ENCODE measurements around the gene NSD1. TPM values are rescaled to one million over a fixed set of nuclear protein-coding genes. Genes with fewer than 3 reads are reported as not detected.

The NSD1 gene
- polyA plus RNA-seq, 1 donor (not counting 4 experiments of a cell fraction or from before 2014, with no cell fraction given) = 13.6 TPM

DNA sequence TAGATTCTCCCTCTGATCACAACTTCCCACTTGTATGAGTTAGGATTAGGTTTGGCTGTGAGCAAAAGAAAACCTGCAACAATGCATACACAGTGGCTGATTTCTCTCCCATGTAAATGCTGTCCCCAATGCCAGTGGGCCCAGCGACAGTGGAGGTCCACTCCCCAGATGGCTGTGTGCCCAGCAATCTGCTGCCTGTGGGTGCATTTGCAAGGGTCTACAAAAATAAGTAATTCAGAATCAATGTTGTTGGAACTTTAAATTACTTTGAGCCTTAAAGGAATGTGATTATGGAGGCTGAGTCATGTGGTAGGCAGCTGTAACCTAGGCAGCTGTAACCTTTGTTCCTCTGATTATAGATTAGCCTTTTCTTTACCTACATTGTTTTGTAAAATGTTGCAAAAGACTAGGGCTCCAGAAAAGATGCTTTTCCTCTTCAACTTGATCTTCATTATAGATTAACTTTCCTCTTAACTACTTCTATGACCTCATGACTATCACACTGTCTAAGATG is 192.4 kb downstream of the NSD1 start:
- H3K4me1 ChIP-seq (ENCODE audit: control insufficient read depth, extremely low read depth, insufficient read depth, low read length) = peaks cover 9% of the 10 kb centered on the region
- peaks cover 6 to 18% of the 10 kb centered on the region in 2 experiments for H3K36me3 ChIP-seq (ENCODE audit: control insufficient read depth in 2 of 2, extremely low read depth in 1 of 2, insufficient read depth in 2 of 2, low read length in 2 of 2)
- H3K9ac ChIP-seq (ENCODE audit: control insufficient read depth, extremely low read depth, insufficient read depth, low read length) = no peak overlapping the region
- H3K27ac ChIP-seq (ENCODE audit: control insufficient read depth, insufficient read depth, low read length) = no peak overlapping the region
- H2AFZ ChIP-seq (ENCODE audit: control insufficient read depth, low read length) = no peak overlapping the region
- no peak for DNase-seq (ENCODE audit: low read depth, low spot score)
- H3K9me1 ChIP-seq (ENCODE audit: control insufficient read depth, extremely low read depth, insufficient read depth, low read length) = no peaks in the 10 kb centered on the region
- no peaks in the 10 kb centered on the region for H3K79me2 ChIP-seq (ENCODE audit: control insufficient read depth, insufficient read depth, low read length)
- H3K27me3 ChIP-seq (ENCODE audit: control insufficient read depth, extremely low read depth, insufficient read depth, low read length) = no peaks in the 10 kb centered on the region
- no peak overlapping the region for H3K4me3 ChIP-seq (ENCODE audit: control insufficient read depth in 2 of 3, extremely low read depth in 1 of 3, insufficient read depth in 2 of 3, low read depth in 1 of 3, low read length in 3 of 3)
- dilution Hi-C loops (cut with MboI; ENCODE audit: extremely low pct_ligation_motif_present, low sequenced_read_pairs) = no loop called here
- no peak for FAIRE-seq
- H4K20me1 ChIP-seq (ENCODE audit: control insufficient read depth, extremely low read depth, insufficient read depth, low read length) = no peaks in the 10 kb centered on the region
- TF ChIP-seq CTCF (optimal IDR thresholded peaks at IDR 0.05 in 1 of 3, IDR thresholded peaks at IDR 0.05 in 1 of 3, conservative IDR thresholded peaks at IDR 0.05 in 1 of 3; ENCODE audit: extremely low read depth in 1 of 3, insufficient read depth in 2 of 3, low read length in 3 of 3) (no peak), EZH2 (IDR thresholded peaks at IDR 0.05; ENCODE audit: low read length) (no peak)
- H3K4me2 ChIP-seq (ENCODE audit: control insufficient read depth, extremely low read depth, insufficient read depth, low read depth, low read length) = no peak overlapping the region
- H3K9me3 ChIP-seq (ENCODE audit: control insufficient read depth, low read depth, low read length) = no peaks in the 10 kb centered on the region

GRCh38 chr5:177327539-177328522 is 194.3 kb downstream of the NSD1 start:
- no peaks in the 10 kb centered on the region for H3K79me2 ChIP-seq (ENCODE audit: control insufficient read depth, insufficient read depth, low read length)
- no peak overlapping the region for H3K9ac ChIP-seq (ENCODE audit: control insufficient read depth, extremely low read depth, insufficient read depth, low read length)
- peaks cover 9% of the 10 kb centered on the region for H3K4me1 ChIP-seq (ENCODE audit: control insufficient read depth, extremely low read depth, insufficient read depth, low read length)
- dilution Hi-C loops (cut with MboI; ENCODE audit: extremely low pct_ligation_motif_present, low sequenced_read_pairs) = no loop called here
- peaks cover 13 to 24% of the 10 kb centered on the region in 2 experiments for H3K36me3 ChIP-seq (ENCODE audit: control insufficient read depth in 2 of 2, extremely low read depth in 1 of 2, insufficient read depth in 2 of 2, low read length in 2 of 2)
- no peak overlapping the region for H3K27ac ChIP-seq (ENCODE audit: control insufficient read depth, insufficient read depth, low read length)
- no peaks in the 10 kb centered on the region for H3K9me3 ChIP-seq (ENCODE audit: control insufficient read depth, low read depth, low read length)
- DNase-seq (ENCODE audit: low read depth, low spot score) (no peak), FAIRE-seq (no peak)
- H4K20me1 ChIP-seq (ENCODE audit: control insufficient read depth, extremely low read depth, insufficient read depth, low read length) = no peaks in the 10 kb centered on the region
- TF ChIP-seq CTCF (optimal IDR thresholded peaks at IDR 0.05 in 1 of 3, IDR thresholded peaks at IDR 0.05 in 1 of 3, conservative IDR thresholded peaks at IDR 0.05 in 1 of 3; ENCODE audit: extremely low read depth in 1 of 3, insufficient read depth in 2 of 3, low read length in 3 of 3) = no peak
- no peak for TF ChIP-seq EZH2 (IDR thresholded peaks at IDR 0.05; ENCODE audit: low read length)
- no peak overlapping the region for H2AFZ ChIP-seq (ENCODE audit: control insufficient read depth, low read length)
- no peak overlapping the region for H3K4me3 ChIP-seq (ENCODE audit: control insufficient read depth in 2 of 3, extremely low read depth in 1 of 3, insufficient read depth in 2 of 3, low read depth in 1 of 3, low read length in 3 of 3)
- no peak overlapping the region for H3K4me2 ChIP-seq (ENCODE audit: control insufficient read depth, extremely low read depth, insufficient read depth, low read depth, low read length)
- H3K9me1 ChIP-seq (ENCODE audit: control insufficient read depth, extremely low read depth, insufficient read depth, low read length) = no peaks in the 10 kb centered on the region
- H3K27me3 ChIP-seq (ENCODE audit: control insufficient read depth, extremely low read depth, insufficient read depth, low read length) = no peaks in the 10 kb centered on the region

Measured in keratinocyte (primary cell).